NCI-H2081 treated with DMSO at 0.1 percent for 48 hours (cell line): ENCODE data around the gene ABI3BP.

ENCODE experiments used
- DNase-seq: peaks from one replicate; lab custom pipeline; 2025; lab: John Stamatoyannopoulos, UW

Gene ABI3BP

GRCh38 chr3:100941041-100941440 lies 52.2 kb downstream of the ABI3BP start:
- no peak for DNase-seq

GRCh38 chr3:100936931-100937330 lies 56.3 kb downstream of the ABI3BP start:
- no peak for DNase-seq

GRCh38 chr3:100932491-100932890 lies 60.7 kb downstream of the ABI3BP start:
- no peak for DNase-seq

GRCh38 chr3:100928638-100929428 lies 64.4 kb downstream of the ABI3BP start:
- DNase-seq, result no peak

GRCh38 chr3:100927775-100928174 lies 65.4 kb downstream of the ABI3BP start:
- no peak for DNase-seq

- no peak for DNase-seq
Observed at GRCh38 chr3:100915706-100916495, 77.3 kb downstream of the ABI3BP start.

GRCh38 chr3:100913870-100914648 lies 79.2 kb downstream of the ABI3BP start:
- no peak for DNase-seq

- DNase-seq, result no peak
Observed at GRCh38 chr3:100912976-100913545, 80.2 kb downstream of the ABI3BP start.

GRCh38 chr3:100912571-100912970 lies 80.7 kb downstream of the ABI3BP start:
- no peak for DNase-seq

- DNase-seq, result no peak
Observed at GRCh38 chr3:100911956-100912355, 81.3 kb downstream of the ABI3BP start.

- no peak for DNase-seq
Observed at GRCh38 chr3:100910986-100911385, 82.2 kb downstream of the ABI3BP start.

- no peak for DNase-seq
Observed at GRCh38 chr3:100902572-100902971, 90.6 kb downstream of the ABI3BP start.

GRCh38 chr3:100900671-100901335 lies 92.4 kb downstream of the ABI3BP start:
- no peak for DNase-seq

- no peak for DNase-seq
Observed at GRCh38 chr3:100899440-100900091, 93.7 kb downstream of the ABI3BP start.

- no peak for DNase-seq
Observed at GRCh38 chr3:100898681-100899080, 94.5 kb downstream of the ABI3BP start.

GRCh38 chr3:100896994-100897393 lies 96.2 kb downstream of the ABI3BP start:
- DNase-seq, result no peak

GRCh38 chr3:100893590-100893989 lies 99.6 kb downstream of the ABI3BP start:
- no peak for DNase-seq

GRCh38 chr3:100893108-100893507 lies 100.1 kb downstream of the ABI3BP start:
- DNase-seq, result no peak

GRCh38 chr3:100891827-100892226 lies 101.4 kb downstream of the ABI3BP start:
- DNase-seq, result no peak

- no peak for DNase-seq
Observed at GRCh38 chr3:100891033-100891432, 102.2 kb downstream of the ABI3BP start.

- DNase-seq, result no peak
Observed at GRCh38 chr3:100888881-100889280, 104.3 kb downstream of the ABI3BP start.
